Effector memory CD4-positive, alpha-beta T cell (primary cell): ENCODE data around the gene ZNF791.
"Not testable (repeated sequence)": the region's sequence is repeated elsewhere in the genome, so short reads cannot be mapped to it uniquely, and the experiment has no call there.

Source experiments
- DNase-seq, 3 donors: peaks; one replicate each; pipeline ENCODE4 v3.0.0-alpha.2; 2020
- H3K27ac ChIP-seq: 2 replicates; pipeline ENCODE4 v1.7.0; 2013; ENCODE audit warnings: mild to moderate bottlenecking, low read length, moderate library complexity; ENCODE audit not compliant: insufficient read depth, poor library complexity, severe bottlenecking
- H3K27me3 ChIP-seq: replicated peaks from 2 replicates; pipeline ENCODE4 v1.7.0; 2013; ENCODE audit warnings: mild to moderate bottlenecking, low read length; ENCODE audit not compliant: insufficient read depth, control insufficient read depth, poor library complexity, severe bottlenecking
- H3K36me3 ChIP-seq: 2 replicates; pipeline ENCODE4 v1.7.0; 2013; ENCODE audit warnings: mild to moderate bottlenecking, low read length, moderate library complexity; ENCODE audit not compliant: control insufficient read depth, insufficient read depth
- H3K4me1 ChIP-seq: 2 replicates; pipeline ENCODE4 v1.7.0; 2013; ENCODE audit warnings: low read length, mild to moderate bottlenecking; ENCODE audit not compliant: control insufficient read depth, insufficient read depth, poor library complexity, severe bottlenecking
- H3K4me3 ChIP-seq: 2 replicates; pipeline ENCODE4 v1.7.0; 2013; ENCODE audit warnings: low read length, low read depth, mild to moderate bottlenecking; ENCODE audit not compliant: insufficient read depth, poor library complexity, severe bottlenecking
- H3K9me3 ChIP-seq: 2 replicates; pipeline ENCODE4 v1.7.0; 2013; ENCODE audit warnings: mild to moderate bottlenecking, low read length, moderate library complexity; ENCODE audit not compliant: control insufficient read depth

ZNF791 gene

DNA sequence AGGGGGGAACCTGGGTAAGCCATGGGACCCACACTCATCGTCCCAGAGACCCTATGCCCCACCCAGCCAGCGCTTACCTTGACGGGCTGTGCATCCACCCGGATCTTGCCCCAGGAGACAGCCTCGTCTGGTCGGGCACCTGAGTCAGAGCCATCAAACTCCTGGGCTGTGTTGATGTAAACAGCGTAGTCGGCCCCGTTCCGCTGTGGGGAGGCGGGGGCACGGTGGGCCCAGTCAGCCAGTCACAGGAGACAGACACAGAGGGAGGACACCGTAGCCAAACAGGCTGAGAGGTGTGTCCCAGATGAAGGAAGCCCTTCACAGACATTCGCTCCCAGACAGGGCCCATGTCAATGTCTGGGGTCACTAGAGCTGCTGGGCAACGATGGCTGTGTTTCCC, 65.2 kb downstream of the ZNF791 start:
- Histone ChIP-seq H3K36me3 (peaks cover 65% of the 10 kb centered on the region), H3K9me3 (no peaks in the 10 kb centered on the region), H3K4me1 (peaks cover 16% of the 10 kb centered on the region), H3K4me3 (no peak overlapping the region), H3K27me3 (no peaks in the 10 kb centered on the region), H3K27ac (no peak overlapping the region)
- DNase-seq = no peak

- peak; percentile 60 to 76 (median 66) for DNase-seq
- no peaks in the 10 kb centered on the region for H3K9me3 ChIP-seq
- H3K4me3 ChIP-seq = no peak overlapping the region
- peak overlapping the region; percentile 39 for H3K27ac ChIP-seq
- H3K4me1 ChIP-seq = peaks cover 19% of the 10 kb centered on the region
- H3K36me3 ChIP-seq = peaks cover 65% of the 10 kb centered on the region
- H3K27me3 ChIP-seq = no peaks in the 10 kb centered on the region
Observed at GRCh38 chr19:12676384-12676792, 65.7 kb downstream of the ZNF791 start.

- DNase-seq = no peak
- H3K27ac ChIP-seq = no peak overlapping the region
- no peaks in the 10 kb centered on the region for H3K27me3 ChIP-seq
- H3K9me3 ChIP-seq = no peaks in the 10 kb centered on the region
- H3K4me1 ChIP-seq = peaks cover 22% of the 10 kb centered on the region
- H3K4me3 ChIP-seq = no peak overlapping the region
- H3K36me3 ChIP-seq = peaks cover 65% of the 10 kb centered on the region
Observed at GRCh38 chr19:12676928-12677327, 66.2 kb downstream of the ZNF791 start.

GRCh38 chr19:12678039-12678438, 67.3 kb downstream of the ZNF791 start:
- Histone ChIP-seq H3K4me1 (peaks cover 22% of the 10 kb centered on the region), H3K36me3 (peaks cover 59% of the 10 kb centered on the region)
- not testable (repeated sequence) for H3K4me3 ChIP-seq, H3K27me3 ChIP-seq, H3K27ac ChIP-seq, H3K9me3 ChIP-seq, DNase-seq

DNA sequence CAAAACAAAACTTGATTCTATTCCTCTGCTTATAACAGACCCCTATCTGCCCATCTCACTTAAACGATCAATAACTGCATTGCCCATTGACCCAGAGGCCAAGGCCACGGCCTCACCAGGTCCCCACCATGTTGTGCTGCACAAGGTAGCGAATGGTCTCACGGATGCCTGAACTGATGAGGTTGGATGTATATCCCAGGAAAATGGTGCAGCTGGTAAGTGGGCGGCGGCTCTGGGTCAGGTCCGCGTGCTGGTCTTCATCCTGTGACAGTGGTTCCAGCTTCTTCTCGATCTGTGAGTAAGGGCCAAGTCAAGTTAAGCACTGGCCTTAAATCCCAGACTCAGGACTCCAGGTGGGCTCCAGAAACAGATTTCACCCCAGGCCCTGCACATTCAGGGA, 69.3 kb downstream of the ZNF791 start:
- Histone ChIP-seq H3K9me3 (no peaks in the 10 kb centered on the region), H3K27me3 (no peaks in the 10 kb centered on the region), H3K36me3 (peaks cover 46% of the 10 kb centered on the region), H3K4me1 (peaks cover 22% of the 10 kb centered on the region), H3K27ac (no peak overlapping the region), H3K4me3 (no peak overlapping the region)
- no peak for DNase-seq

- Histone ChIP-seq H3K4me3 (peak within 1 kb of the TSS; percentile 90), H3K27ac (peak within 1 kb of the TSS; percentile 98), H3K9me3 (no peaks in the 10 kb centered on the region), H3K27me3 (no peaks in the 10 kb centered on the region), H3K36me3 (peaks cover 33% of the 10 kb centered on the region), H3K4me1 (peaks cover 19% of the 10 kb centered on the region)
- peak; percentile 82 to 91 (median 88) for DNase-seq
Observed at GRCh38 chr19:12681074-12681987, 70.6 kb downstream of the ZNF791 start, which contains the start of gene DHPS. Gene DHPS, minus strand, starts transcription at chr19:12681880. Its CDS starts 114 bp downstream, at chr19:12681766.
